ENCODE results near the gene MSX2.

Gene MSX2

GRCh38 chr5:174722500-174722899 lies 1.9 kb upstream of the MSX2 start (continued):
- TF ChIP-seq ZFP30 (CRISPR knock-in tag; IDR thresholded peaks at IDR 0.05) (no peak), ZNF70 (CRISPR knock-in tag; IDR thresholded peaks at IDR 0.05) (no peak)

DNA sequence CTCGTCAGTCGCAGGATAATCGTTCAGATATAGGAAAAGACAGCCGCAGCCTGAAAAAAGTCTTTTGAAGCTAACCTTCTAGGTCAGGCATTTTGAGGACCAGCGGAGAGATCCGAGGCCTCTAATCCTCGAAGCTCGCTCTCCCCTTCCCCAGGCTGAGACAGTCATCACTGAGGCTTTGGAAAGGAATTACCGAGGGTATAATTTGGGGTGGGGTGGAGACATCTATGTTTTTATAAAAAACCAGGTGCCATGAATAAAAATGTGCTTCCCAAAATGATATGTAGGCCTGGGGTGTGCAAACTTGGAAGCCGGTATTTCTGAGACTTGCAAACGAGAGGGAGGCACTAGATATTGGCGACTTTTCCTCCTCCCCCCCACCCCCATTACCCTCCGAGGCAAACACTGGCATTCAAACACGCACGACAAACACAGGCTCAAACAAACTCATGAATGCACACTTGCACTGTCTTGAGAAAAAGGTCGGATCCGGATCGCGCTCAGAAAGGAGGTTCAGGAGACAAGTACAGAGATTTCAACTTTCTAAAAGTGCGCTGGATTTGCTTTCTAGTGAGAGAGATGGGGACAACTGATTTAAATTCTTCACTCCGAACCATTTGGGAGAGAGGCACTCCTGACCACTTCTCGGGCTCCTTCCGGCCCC lies 935 bp upstream of the MSX2 start:
- TF ChIP-seq, protein P1, sequence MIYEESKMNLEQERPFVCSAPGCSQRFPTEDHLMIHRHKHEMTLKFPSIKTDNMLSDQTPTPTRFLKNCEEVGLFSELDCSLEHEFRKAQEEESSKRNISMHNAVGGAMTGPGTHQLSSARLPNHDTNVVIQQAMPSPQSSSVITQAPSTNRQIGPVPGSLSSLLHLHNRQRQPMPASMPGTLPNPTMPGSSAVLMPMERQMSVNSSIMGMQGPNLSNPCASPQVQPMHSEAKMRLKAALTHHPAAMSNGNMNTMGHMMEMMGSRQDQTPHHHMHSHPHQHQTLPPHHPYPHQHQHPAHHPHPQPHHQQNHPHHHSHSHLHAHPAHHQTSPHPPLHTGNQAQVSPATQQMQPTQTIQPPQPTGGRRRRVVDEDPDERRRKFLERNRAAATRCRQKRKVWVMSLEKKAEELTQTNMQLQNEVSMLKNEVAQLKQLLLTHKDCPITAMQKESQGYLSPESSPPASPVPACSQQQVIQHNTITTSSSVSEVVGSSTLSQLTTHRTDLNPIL (CRISPR knock-in tag; IDR thresholded peaks at IDR 0.05; ENCODE audit: low read depth): no peak
- no peak for TF ChIP-seq CSDC2 (CRISPR knock-in tag; IDR thresholded peaks at IDR 0.05)
- TF ChIP-seq, protein P2, sequence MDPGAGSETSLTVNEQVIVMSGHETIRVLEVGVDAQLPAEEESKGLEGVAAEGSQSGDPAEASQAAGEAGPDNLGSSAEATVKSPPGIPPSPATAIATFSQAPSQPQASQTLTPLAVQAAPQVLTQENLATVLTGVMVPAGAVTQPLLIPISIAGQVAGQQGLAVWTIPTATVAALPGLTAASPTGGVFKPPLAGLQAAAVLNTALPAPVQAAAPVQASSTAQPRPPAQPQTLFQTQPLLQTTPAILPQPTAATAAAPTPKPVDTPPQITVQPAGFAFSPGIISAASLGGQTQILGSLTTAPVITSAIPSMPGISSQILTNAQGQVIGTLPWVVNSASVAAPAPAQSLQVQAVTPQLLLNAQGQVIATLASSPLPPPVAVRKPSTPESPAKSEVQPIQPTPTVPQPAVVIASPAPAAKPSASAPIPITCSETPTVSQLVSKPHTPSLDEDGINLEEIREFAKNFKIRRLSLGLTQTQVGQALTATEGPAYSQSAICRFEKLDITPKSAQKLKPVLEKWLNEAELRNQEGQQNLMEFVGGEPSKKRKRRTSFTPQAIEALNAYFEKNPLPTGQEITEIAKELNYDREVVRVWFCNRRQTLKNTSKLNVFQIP (CRISPR knock-in tag; IDR thresholded peaks at IDR 0.05; ENCODE audit: borderline replicate concordance, low read depth): no peak
- no peak for TF ChIP-seq CSRNP3 (CRISPR knock-in tag; IDR thresholded peaks at IDR 0.05)
- no peak for TF ChIP-seq ZNF8 (CRISPR knock-in tag; IDR thresholded peaks at IDR 0.05)
- no peak for TF ChIP-seq GLIS3 (CRISPR knock-in tag; IDR thresholded peaks at IDR 0.05)
- no peak for TF ChIP-seq PATZ1 (CRISPR knock-in tag; IDR thresholded peaks at IDR 0.05; ENCODE audit: borderline replicate concordance)
- TF ChIP-seq ZC3H10 (CRISPR knock-in tag; IDR thresholded peaks at IDR 0.05): no peak
- no peak for TF ChIP-seq ISL1 (CRISPR knock-in tag; IDR thresholded peaks at IDR 0.05)
- TF ChIP-seq, protein P3, sequence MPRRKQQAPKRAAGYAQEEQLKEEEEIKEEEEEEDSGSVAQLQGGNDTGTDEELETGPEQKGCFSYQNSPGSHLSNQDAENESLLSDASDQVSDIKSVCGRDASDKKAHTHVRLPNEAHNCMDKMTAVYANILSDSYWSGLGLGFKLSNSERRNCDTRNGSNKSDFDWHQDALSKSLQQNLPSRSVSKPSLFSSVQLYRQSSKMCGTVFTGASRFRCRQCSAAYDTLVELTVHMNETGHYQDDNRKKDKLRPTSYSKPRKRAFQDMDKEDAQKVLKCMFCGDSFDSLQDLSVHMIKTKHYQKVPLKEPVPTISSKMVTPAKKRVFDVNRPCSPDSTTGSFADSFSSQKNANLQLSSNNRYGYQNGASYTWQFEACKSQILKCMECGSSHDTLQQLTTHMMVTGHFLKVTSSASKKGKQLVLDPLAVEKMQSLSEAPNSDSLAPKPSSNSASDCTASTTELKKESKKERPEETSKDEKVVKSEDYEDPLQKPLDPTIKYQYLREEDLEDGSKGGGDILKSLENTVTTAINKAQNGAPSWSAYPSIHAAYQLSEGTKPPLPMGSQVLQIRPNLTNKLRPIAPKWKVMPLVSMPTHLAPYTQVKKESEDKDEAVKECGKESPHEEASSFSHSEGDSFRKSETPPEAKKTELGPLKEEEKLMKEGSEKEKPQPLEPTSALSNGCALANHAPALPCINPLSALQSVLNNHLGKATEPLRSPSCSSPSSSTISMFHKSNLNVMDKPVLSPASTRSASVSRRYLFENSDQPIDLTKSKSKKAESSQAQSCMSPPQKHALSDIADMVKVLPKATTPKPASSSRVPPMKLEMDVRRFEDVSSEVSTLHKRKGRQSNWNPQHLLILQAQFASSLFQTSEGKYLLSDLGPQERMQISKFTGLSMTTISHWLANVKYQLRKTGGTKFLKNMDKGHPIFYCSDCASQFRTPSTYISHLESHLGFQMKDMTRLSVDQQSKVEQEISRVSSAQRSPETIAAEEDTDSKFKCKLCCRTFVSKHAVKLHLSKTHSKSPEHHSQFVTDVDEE (CRISPR knock-in tag; IDR thresholded peaks at IDR 0.05): no peak
- no peak for TF ChIP-seq RARB (CRISPR knock-in tag; IDR thresholded peaks at IDR 0.05)
- TF ChIP-seq OSR1 (CRISPR knock-in tag; IDR thresholded peaks at IDR 0.05): no peak
- TF ChIP-seq ZFP30 (CRISPR knock-in tag; IDR thresholded peaks at IDR 0.05): no peak
- TF ChIP-seq ZNF70 (CRISPR knock-in tag; IDR thresholded peaks at IDR 0.05): no peak
- no peak for TF ChIP-seq PPARA (CRISPR knock-in tag; IDR thresholded peaks at IDR 0.05; ENCODE audit: borderline replicate concordance)
- TF ChIP-seq SNAI2 (CRISPR knock-in tag; IDR thresholded peaks at IDR 0.05): no peak
- TF ChIP-seq TOX (CRISPR knock-in tag; IDR thresholded peaks at IDR 0.05; ENCODE audit: borderline replicate concordance): no peak
- no peak for TF ChIP-seq TCF4 (CRISPR knock-in tag; IDR thresholded peaks at IDR 0.05; ENCODE audit: borderline replicate concordance)
- no peak for TF ChIP-seq ARNTL (CRISPR knock-in tag; IDR thresholded peaks at IDR 0.05; ENCODE audit: borderline replicate concordance, low read depth)
- ATAC-seq: no peak

GRCh38 chr5:174723979-174724483 lies 351 bp upstream of the MSX2 start:
- ATAC-seq: peak; percentile 14; the same call in 2 of the 3 replicates
- TF ChIP-seq GLIS3 (CRISPR knock-in tag; IDR thresholded peaks at IDR 0.05) (0 out of 2 replicates have a peak, but pooled peaks have one; percentile 35), BACH2 (CRISPR knock-in tag; IDR thresholded peaks at IDR 0.05; ENCODE audit: borderline replicate concordance) (no peak)

All from SK-N-SH treated with all-trans-retinoic acid at 6 μM for 48 hours (cell line).